ENCODE results near the gene SAP30L.

The SAP30L gene

GRCh38 chr5:154481584-154482381 is 36.0 kb downstream of the SAP30L start:
- DNase-seq = no peak

GRCh38 chr5:154482528-154483449 is 37.0 kb downstream of the SAP30L start:
- no peak for DNase-seq

GRCh38 chr5:154483654-154484392 is 38.0 kb downstream of the SAP30L start:
- no peak for DNase-seq

- DNase-seq = no peak
These were observed 38.7 kb downstream of the SAP30L start for GRCh38 chr5:154484393-154485095.

- DNase-seq = no peak
These were observed 39.3 kb downstream of the SAP30L start for GRCh38 chr5:154485096-154485491.

- no peak for DNase-seq
These were observed 40.1 kb downstream of the SAP30L start for GRCh38 chr5:154485850-154486426.

GRCh38 chr5:154486427-154486866 is 40.6 kb downstream of the SAP30L start:
- DNase-seq = no peak

GRCh38 chr5:154487541-154487940 is 41.7 kb downstream of the SAP30L start:
- no peak for DNase-seq

GRCh38 chr5:154491941-154492340 is 46.1 kb downstream of the SAP30L start:
- no peak for DNase-seq

- no peak for DNase-seq
These were observed 47.5 kb downstream of the SAP30L start for GRCh38 chr5:154493274-154493673.

- DNase-seq = no peak
These were observed 48.2 kb downstream of the SAP30L start for GRCh38 chr5:154494036-154494435.

- no peak for DNase-seq
These were observed 52.8 kb downstream of the SAP30L start for GRCh38 chr5:154498591-154498990.

GRCh38 chr5:154498994-154499393 is 53.2 kb downstream of the SAP30L start:
- no peak for DNase-seq

GRCh38 chr5:154501566-154501965 is 55.8 kb downstream of the SAP30L start:
- DNase-seq = no peak

- no peak for DNase-seq
These were observed 56.4 kb downstream of the SAP30L start for GRCh38 chr5:154502180-154502579.

- DNase-seq = no peak
These were observed 57.9 kb downstream of the SAP30L start for GRCh38 chr5:154503698-154504039.

- DNase-seq = no peak
These were observed 59.8 kb downstream of the SAP30L start for GRCh38 chr5:154505567-154505966.

- no peak for DNase-seq
These were observed 60.4 kb downstream of the SAP30L start for GRCh38 chr5:154506049-154506715.

- no peak for DNase-seq
These were observed 60.9 kb downstream of the SAP30L start for GRCh38 chr5:154506716-154507080.

GRCh38 chr5:154508114-154508513 is 62.3 kb downstream of the SAP30L start:
- DNase-seq = no peak

GRCh38 chr5:154509784-154510555 is 64.2 kb downstream of the SAP30L start:
- DNase-seq = no peak
